Nephron progenitor cell (in vitro differentiated cells): ENCODE results near the gene OTUB1.
"Not testable (repeated sequence)": the region's sequence is repeated elsewhere in the genome, so short reads cannot be mapped to it uniquely, and the experiment has no call there.

Experiments
- DNase-seq: peaks from one replicate; pipeline ENCODE4 v3.0.0; 2021
- H3K27ac Mint-ChIP-seq: 2 replicates; pipeline ENCODE4 v1.8.0; 2021; ENCODE audit warnings: mild to moderate bottlenecking, moderate library complexity, mixed read lengths
- H3K27me3 Mint-ChIP-seq: 2 replicates; pipeline ENCODE4 v1.8.0; 2021; ENCODE audit warnings: mild to moderate bottlenecking, low read depth, mixed read lengths; ENCODE audit not compliant: poor library complexity
- H3K36me3 Mint-ChIP-seq: 2 replicates; pipeline ENCODE4 v1.8.0; 2021; ENCODE audit warnings: low read depth, mixed read lengths
- H3K4me1 Mint-ChIP-seq: 2 replicates; pipeline ENCODE4 v1.8.0; 2021; ENCODE audit warnings: mixed read lengths
- H3K4me3 Mint-ChIP-seq: 2 replicates; pipeline ENCODE4 v1.8.0; 2021; ENCODE audit warnings: mild to moderate bottlenecking, moderate library complexity, mixed read lengths
- H3K9me3 Mint-ChIP-seq: 2 replicates; pipeline ENCODE4 v1.8.0; 2021; ENCODE audit warnings: mild to moderate bottlenecking, moderate library complexity, mixed read lengths
- TF ChIP-seq, protein P1 (sequence below): fragments of 200-600 bp; sonication (generic); IDR thresholded peaks from 2 replicates; pipeline ENCODE4 v1.5.0; 2021; ENCODE audit warnings: antibody characterized with exemption

The OTUB1 gene

GRCh38 chr11:64044730-64045393 lies 58.6 kb downstream of the OTUB1 start:
- TF ChIP-seq, protein P1, sequence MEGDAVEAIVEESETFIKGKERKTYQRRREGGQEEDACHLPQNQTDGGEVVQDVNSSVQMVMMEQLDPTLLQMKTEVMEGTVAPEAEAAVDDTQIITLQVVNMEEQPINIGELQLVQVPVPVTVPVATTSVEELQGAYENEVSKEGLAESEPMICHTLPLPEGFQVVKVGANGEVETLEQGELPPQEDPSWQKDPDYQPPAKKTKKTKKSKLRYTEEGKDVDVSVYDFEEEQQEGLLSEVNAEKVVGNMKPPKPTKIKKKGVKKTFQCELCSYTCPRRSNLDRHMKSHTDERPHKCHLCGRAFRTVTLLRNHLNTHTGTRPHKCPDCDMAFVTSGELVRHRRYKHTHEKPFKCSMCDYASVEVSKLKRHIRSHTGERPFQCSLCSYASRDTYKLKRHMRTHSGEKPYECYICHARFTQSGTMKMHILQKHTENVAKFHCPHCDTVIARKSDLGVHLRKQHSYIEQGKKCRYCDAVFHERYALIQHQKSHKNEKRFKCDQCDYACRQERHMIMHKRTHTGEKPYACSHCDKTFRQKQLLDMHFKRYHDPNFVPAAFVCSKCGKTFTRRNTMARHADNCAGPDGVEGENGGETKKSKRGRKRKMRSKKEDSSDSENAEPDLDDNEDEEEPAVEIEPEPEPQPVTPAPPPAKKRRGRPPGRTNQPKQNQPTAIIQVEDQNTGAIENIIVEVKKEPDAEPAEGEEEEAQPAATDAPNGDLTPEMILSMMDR = no peak
- H3K36me3 Mint-ChIP-seq = no peaks in the 10 kb centered on the region
- H3K27me3 Mint-ChIP-seq = peaks cover 19% of the 10 kb centered on the region
- H3K4me1 Mint-ChIP-seq = peaks cover 31% of the 10 kb centered on the region
- DNase-seq = no peak
- H3K9me3 Mint-ChIP-seq = no peaks in the 10 kb centered on the region
- H3K4me3 Mint-ChIP-seq = no peak overlapping the region
- H3K27ac Mint-ChIP-seq = no peak overlapping the region

DNA sequence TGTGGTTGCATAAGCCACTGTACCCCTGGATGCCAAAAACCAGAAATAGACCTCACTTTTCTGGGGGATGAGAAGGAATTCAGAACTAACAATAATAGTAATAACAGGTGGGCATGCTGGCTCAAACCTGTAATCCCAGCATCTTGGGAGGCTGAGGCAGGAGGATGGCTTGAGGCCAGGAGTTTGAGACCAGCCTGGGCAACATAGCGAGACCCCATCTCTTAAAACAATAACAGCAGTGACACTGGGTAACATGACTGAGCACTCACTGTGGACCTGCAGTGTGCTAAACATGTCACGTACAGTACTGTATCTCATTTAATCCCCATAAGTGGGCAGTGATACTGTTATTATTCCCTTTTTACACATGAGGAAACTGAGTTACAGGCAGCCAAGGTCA lies 59.5 kb downstream of the OTUB1 start:
- Mint-ChIP-seq H3K27me3 (peaks cover 13% of the 10 kb centered on the region), H3K27ac (no peak overlapping the region), H3K9me3 (no peaks in the 10 kb centered on the region), H3K4me3 (no peak overlapping the region), H3K36me3 (no peaks in the 10 kb centered on the region), H3K4me1 (peaks cover 27% of the 10 kb centered on the region)
- TF ChIP-seq, protein P1 = no peak
- no peak for DNase-seq

- not testable (repeated sequence) for H3K27me3 Mint-ChIP-seq, H3K36me3 Mint-ChIP-seq, H3K9me3 Mint-ChIP-seq, H3K27ac Mint-ChIP-seq, DNase-seq, H3K4me3 Mint-ChIP-seq
- H3K4me1 Mint-ChIP-seq = peaks cover 12% of the 10 kb centered on the region
These were observed 61.1 kb downstream of the OTUB1 start for GRCh38 chr11:64047373-64047772.
